DMS53 (cell line): ENCODE data around the gene NIT1.
A peak's percentile ranks its signal among the peaks of the same experiment; 100 is the strongest.

Experiments
- DNase-seq: peaks from one replicate; lab custom pipeline; 2025; lab: John Stamatoyannopoulos, UW

NIT1 gene, protein sequence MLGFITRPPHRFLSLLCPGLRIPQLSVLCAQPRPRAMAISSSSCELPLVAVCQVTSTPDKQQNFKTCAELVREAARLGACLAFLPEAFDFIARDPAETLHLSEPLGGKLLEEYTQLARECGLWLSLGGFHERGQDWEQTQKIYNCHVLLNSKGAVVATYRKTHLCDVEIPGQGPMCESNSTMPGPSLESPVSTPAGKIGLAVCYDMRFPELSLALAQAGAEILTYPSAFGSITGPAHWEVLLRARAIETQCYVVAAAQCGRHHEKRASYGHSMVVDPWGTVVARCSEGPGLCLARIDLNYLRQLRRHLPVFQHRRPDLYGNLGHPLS

DNA sequence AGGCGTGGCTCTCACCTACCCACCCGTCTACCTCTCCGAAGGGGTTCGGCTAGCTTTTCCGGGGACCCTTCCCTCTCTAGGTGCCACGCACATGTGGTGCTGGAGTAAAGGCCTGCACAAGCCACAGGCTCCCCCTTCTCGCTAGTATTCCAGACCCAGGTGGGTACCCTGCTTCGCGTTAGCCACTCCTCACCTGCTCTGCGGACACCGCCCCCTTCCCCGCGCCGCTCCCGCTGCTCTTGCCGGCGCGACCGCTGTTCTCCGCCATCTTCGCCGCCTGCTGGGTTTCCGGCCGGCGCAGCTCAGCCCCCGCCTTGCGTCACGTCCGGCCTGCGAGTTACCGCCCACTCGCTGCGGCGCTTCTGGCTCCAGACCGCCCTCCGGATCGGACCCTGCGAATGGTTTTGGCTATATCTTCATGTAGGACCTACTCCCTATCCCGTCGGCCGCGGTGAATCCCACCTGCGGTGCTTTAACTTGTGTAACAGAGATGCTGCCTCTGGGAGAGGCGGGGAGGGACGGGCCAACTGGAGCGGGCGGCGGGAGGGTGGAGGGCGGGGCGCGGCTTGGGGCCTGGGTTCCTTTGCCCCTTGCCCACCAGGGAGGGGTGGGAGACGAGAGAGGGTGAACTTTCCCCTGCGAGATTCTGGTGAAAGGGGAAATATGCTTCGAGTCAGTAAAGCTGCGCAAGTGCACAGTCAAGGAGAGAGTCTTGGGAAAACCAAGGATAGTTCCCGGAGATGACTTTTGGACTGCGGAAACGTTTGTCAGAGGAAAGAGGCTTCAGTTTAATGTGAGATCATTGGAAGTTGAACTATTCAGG, at the start of gene NIT1, which contains the start of gene PFDN2:
NIT1 (plus strand) TSS at position 347 of the 823 bp plus-strand sequence; CDS start at position 419, 72 bp downstream.
PFDN2 (minus strand) TSS at position 279 of the 823 bp plus-strand sequence; CDS start at position 268, 11 bp downstream.
- peak; percentile 90 for DNase-seq

DNA sequence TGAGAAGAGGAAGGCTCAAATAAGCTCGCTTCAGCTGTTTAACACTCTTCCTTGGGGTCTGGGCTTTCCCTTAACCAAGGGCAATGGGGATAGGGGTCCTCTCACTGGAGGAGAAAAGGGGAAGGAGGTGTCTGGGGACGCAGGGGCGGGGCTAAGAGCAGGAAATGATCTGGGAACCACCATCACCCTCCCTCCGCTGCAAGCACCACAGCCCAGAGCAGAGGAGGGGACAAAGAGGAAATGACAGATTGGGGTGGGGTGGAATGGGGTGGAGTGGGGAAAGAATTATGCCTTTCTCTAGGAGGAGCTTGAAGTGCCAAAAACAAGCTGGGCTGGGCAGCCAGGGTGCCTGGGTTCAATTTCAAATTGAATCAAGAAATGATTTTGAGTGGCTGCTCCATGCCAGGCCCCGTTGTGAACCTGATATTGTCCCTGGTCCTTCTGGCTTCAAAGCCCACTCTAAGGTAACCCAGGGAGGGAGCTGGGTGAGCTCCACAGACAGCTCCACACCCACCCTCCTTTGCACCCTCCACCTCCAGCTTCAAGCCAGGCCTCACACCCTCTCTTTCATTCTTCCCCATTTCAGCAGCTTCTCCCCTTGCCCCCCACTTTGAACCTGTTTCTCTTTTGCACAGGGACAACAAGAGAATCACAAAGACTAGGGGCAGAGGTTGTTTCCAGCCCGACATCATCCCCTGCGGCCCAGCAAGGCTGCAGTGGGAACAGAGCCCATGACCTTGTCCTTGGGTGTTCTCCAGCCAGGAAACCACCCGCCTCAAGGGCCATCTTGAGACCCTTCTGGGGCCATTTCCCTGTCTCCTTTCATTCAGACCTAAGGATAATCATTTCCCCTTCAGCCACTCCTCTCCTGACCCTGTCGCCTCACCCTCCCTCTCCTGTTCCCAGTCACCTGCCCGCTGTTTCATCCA, 49.3 kb upstream of the NIT1 start:
- DNase-seq = no peak

DNA sequence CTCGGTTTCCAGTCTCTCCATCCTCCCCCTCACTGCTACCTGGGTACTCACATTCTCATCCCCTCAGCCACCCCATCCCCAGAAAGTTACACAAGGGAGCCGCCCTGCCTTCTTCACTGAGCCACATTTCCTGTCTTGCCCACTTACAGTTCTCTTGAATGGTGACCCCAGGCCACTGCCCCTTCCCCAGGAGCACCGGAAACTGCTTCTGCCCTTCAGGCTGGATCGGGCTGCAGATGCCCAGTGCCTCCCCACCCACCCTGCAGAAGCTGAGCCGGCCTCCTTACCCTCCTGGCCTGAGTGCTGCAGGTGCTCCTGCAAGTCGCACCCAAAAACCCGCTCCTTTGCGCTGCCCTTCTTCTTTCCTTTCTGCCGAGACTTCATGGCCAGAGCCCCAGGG, 48.7 kb upstream of the NIT1 start:
- DNase-seq = no peak

DNA sequence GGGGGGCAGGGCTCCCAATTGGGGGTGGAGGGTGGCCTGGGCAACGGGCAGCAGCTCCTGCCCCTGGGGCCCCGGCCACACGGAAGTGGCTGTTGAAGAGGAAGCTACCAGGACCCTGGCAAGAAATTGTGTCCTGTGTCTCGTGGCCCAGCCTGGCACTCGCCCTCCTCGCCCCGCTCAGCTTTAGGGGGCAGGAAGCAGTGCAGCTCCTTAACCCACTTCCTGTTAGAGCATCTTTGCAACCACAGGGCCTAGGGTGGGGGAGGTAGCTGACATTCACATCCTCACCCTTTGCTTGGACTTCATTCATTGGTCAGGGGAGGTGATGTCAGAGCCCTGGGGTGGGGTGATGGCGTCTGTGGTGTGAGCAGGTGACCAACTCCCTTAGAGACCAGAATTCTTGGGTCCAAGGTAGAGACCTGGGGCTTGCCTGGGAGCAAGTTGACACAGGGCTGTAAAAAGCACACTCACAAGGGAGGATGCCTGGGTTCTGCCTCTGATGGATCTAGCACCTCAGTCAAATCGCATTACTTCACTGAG, 48.1 kb upstream of the NIT1 start, which contains the start of gene ARHGAP30:
ARHGAP30 (minus strand) TSS at position 161 of the 540 bp plus-strand sequence. CDS start 267 bp downstream, outside the sequence.
- DNase-seq = no peak

DNA sequence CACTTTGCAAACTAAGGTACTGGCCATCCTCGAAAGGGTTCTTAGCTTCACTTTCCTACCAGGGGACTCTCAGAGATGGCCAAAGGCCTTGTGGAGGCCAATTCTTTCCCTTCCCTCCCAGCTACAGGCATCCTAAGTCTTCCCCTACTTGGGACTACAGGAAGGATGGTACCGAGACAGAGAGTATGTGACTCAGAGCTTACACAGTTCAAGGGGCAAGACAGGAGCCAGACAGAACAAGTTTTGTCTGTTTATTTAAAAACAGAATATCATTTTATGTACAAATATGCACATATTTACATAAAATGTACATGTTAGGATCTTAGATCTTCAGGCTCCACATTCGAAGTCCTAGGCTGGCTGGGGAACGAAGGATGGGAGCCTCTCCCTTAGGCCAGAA, 47.1 kb upstream of the NIT1 start:
- DNase-seq = no peak

DNA sequence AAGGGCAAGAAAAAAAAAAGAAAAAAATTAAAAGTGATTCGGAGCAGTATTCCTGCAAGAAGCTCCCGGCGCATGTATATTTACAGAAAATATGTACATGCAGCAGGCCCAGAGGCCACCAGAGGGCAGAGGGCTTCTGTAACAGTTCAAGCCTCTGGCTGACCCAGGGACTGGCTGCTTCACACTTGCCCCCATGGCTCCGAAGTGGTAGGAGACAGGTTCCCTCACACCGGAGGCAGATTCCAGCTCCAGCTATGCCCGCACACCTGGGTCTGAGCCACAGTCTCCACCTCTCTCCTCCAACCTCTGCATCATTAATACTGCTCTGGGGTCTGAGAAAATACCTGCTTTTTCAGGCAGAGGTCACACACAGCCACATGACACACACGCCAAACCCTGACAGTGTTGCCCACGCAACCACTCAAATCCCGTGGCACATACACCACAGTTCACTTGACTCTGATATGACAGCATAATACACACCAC, 46.0 kb upstream of the NIT1 start:
- peak; percentile 82 for DNase-seq

DNA sequence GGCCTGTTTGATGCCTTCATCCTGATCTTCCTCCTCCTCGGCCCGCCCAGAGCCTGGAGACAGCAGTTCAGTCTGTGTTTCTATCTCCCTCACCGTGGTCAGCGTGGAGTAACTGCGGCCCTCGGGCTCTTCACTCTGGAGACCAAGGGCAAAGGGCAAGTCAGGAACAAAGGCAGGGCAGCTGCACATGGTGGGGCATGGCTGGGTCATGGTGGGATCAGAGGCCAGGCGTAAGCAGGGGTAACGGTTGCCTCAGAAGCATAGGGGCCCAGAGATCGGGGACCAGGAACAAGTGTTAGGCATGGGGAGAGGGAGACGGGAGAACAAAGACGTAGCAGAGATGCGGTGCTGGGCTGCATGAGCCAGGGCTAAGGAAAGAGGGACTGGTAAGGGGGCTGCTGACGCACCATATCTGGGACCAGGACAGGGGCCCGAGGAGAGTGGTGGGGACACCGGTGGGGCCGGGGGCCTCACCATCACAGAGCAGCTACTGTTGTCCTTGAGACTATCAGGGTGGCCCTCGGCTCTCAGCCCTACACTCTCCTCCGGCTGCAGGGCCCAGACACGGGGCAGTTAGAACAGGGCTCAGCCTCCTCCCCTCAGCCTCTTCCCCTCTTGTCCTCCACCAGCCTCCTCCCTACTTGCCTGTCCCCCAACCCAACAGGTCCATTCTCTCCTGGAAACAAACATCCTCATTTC, 45.0 kb upstream of the NIT1 start:
- no peak for DNase-seq

DNA sequence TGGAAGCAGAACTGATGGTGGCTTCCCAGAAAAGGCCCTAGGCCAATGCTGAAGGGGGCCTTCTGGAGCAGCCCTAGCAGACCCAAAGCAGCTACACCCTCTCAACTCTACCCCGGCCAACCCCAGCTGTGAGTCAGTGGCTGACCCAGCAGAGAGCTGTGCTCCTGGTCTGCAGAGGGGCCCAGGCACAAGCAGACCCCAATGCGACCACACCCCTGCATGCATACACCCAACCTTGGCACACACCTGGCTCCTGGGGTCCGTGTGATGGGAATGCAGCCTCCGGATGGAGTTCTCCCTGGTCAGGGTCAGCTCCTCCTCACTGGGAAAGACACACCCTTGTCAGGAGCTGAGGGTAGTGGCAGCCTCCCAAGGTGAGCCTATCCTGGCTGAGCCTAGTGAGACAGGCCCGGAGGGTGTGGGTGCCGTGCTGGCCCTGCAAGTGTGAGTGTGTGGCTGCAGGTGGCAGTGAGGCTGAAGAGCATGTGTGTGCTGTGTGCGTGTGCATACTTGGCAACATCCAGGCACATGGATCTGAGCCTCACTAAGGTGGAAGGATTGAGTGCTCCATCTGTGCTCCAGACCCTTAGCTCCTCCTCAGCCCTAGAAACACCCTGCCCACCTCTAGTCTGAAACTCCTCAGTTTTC, 44.3 kb upstream of the NIT1 start:
- DNase-seq = peak; percentile 25

DNA sequence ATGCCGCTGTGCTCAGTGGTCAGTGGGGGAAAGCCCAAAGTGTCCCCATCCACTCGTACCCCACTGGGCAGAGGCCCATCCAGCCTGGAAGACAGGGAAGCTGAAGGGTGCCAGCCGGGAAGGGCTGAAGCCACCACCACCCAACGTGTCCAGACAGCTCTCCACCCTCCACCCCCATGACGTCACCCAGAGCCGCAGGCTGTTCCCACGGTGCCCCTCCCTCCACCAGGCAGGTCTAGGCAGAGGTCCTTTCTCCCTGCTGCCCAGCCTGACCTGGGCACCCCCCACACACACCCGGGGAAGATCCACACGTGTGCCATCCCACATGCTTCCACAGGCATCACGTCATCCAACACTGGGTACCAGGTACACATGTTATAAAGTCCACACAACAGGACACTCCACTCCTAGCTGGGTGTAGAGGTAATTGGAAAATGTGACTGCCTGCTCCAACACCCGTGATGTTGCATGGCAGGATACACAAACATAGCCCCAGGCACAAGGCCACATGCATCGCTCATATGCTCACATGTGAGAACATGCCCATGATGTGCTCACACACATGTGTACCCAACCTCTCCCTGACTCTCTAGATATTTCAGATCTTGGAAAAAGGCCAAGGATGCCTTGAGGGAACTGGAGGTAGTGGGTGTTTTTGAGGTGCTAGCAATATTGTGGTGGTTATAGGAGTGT, 43.1 kb upstream of the NIT1 start:
- no peak for DNase-seq

DNA sequence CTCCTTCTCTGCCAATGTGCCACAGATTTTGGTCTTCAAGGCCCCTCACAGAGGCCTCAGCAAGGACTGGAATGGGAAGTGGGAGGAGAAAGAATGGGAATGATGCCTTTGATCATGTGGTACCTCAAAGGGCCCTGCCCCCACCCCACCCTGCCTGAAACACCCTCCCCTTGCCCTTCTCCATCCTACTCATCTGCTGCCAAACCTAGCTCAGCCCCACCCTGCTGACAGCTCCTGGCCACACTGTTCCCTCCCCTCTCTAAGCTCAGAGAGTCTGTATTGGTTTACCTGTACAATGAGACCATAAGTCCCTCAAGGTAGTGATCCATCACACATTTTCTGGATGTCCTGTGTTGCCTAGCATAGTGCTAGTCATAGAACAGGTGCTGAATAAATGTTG, 41.5 kb upstream of the NIT1 start:
- DNase-seq = no peak

DNA sequence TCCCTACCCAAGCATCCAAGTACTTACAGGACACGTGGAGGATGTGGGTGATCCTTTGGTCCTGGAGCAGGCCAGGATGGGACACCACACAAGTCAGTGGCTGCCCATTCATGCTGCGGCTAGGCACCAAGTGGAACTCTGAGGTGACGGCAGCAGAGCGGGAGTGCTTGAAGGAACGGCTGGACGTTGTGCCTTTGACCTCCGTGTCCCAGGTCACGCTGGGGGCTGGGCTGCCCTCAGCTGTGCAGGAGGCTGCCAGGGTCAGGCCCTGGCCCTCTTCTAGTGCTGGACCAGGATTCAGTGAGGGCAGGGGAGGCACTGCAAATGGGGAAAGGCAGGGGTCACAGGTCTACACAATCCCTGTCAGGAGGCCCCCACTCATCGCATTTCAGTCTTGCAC, 40.5 kb upstream of the NIT1 start:
- no peak for DNase-seq

DNA sequence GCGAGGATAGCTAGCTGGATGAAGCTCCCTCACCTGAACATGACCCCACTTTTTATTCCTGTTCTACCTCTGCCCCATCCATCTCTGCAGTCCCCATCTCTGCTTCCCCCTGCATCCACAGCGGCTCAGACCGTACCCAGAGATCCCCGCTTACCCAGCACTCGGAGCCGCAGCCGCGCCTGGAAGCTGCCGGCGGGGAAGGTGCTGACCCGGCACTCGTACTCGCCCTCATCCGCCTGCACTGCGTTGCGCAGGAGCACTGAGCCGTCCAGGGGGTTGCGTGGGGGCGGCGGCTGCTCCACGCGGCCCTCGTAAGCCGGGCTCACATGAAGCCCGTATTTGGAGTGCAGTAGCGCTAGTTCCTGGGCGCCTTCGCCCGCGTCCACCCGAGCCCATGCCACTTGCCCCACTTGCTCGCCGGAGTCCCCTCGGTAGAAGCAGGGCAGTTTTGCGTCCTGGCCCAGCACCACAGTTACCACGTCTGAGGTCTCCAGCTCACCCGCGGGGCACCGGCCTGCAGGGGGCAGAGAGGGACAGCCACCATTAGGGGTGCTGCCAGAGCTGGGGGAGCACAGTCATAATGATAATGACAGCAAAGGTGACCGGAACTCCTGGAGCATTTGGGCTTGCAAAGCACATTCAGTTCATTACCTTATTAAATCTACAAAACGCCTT, 38.3 kb upstream of the NIT1 start:
- DNase-seq = no peak

DNA sequence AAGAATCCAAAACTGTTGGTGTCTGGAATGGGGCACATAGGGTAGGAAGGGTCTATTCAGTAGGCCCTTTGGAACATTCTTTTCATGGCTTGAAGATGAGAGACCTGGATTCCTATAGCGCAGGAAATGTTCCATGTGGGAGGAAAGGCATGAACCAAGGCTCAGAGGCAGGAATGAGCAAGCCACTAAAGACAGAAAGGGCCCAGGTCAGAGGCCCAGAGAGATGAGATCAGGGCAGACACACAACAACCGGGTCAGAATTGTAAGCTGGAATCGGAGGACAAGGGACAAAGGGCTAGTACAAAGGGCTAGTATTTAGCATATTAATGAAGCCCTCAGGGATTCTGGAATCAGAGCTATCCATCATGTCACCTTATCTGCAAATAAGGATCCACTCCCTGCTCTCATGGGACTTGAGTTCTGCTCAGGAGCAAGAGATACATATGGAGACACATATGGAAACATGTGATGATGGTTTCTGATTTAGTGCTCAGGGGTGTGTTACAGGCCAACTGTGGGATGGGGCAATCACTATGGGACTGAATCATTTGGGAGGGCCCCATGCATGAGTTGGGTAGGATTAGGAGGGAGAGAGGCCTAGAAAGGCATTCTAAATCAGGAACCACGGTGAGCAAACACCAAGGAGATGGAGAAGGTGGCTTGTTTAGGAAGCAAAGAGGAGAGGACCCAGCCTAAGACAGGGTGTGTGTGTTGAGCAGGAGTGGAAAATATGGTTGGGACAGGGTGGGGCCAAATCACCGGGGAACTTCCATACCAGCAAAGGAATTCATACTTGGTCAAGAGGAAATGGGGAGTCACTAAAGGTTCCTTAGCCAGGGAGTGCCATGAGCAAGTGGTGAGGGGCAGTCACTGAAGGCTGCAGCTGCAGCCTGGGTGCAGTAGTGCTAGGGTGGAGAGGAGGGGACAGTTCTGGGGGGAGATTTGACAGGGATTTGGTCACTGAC, 37.2 kb upstream of the NIT1 start:
- no peak for DNase-seq

DNA sequence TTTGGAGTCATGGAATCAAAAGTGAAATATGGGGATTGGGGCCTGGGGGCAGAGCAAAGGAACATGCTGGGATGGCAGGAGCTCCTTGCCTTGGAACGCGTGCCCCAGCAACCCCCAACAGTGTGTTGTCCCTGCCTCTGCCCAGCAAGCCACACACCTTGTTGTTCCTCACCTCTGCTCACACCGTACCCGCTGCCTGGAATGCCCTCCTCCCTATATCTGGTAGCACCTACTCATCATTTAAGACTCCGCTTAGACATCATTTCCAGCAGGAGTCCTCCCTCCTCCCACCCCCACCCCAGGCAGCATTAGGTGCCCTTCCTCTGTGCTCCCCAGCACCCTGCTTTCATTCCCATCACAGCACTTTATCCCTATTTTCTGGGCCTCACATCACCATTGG, 36.4 kb upstream of the NIT1 start:
- no peak for DNase-seq

DNA sequence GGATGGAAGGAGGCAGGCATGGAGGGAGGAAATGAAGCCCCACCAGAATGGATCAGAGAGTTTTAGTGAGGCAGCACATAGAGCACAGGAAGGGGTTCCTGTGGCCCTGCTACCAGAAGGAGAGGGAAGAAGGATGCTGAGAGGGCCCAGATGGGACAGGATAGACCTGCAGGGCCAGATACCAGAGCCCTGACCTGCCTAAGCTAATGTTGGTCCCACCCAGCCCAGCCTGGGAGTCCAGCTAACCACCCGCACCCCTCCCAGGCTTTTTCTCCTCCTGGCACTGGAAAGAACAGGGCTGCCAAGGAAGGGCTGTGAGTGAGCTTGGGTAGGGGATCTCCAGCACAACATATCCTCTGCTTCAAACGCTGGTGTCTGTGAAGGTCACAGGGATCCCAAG, 35.4 kb upstream of the NIT1 start:
- no peak for DNase-seq

DNA sequence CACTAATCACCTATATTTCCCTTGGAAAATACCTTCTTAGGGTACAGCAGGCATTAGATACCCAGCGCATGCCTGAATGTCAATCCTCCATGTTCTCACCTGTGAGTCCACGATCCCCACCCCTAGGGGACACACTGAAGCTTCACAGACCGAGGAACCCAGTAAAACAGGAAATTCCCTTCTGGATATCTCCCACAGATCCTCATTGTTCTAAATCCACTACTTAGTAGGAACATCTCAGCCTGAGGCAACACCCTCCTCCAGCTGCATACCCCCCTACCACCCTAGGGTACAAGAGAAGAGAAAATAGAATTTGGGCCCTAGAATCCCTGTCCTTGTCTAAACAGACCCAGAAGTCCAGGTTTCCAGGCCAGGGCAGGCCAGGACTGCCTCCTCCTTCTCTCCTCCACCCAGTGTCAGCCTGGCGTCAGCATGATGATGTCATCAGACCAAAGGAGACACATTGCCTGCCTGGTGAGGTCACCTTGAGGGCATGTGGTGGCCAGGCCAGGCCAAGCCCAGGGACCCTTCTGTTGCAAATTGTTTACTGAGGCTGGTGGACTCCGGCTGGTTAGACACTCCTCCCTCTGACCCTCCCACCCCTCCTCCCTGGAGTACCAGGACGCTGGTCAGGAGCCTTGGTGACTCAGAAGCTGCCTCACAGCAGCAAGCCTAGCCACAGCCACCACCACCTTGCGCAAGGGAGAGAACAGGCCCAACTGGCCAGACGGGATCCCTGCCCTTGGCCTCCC, 34.7 kb upstream of the NIT1 start:
- peak; percentile 94 for DNase-seq
